Panc1 (cell line): ENCODE results near the gene GOLPH3. TPM values are rescaled to one million over a fixed set of nuclear protein-coding genes. Genes with fewer than 3 reads are reported as not detected.

Experiments
- ATAC-seq: fragments of 200-7000 bp; cut with Tn5 transposase; 2 replicates; pipeline ENCODE4 v1.9.1; 2020; ENCODE audit warnings: mild to moderate bottlenecking, moderate library complexity
- Bru-seq: library from RNA; stranded (reverse); fragments of 400-500 nt; gene quantifications from one replicate; lab custom pipeline; 2021; lab: Mats Ljungman, UMichigan
- BruChase-seq, 2 experiments: library from RNA; stranded (reverse); fragments of 400-500 nt; gene quantifications; one replicate each; lab custom pipeline; 2021; lab: Mats Ljungman, UMichigan
- BruUV-seq: library from RNA; stranded (reverse); fragments of 400-500 nt; replicated peaks from 2 replicates; lab custom pipeline; 2021; lab: Mats Ljungman, UMichigan
- CTCF ChIA-PET: fragments of 300-600 bp; sonication (Branson Sonifier 250); formaldehyde crosslinking; loops from one replicate; lab custom pipeline; 2022; ENCODE audit warnings: antibody characterized with exemption; lab: Charles Lee
- POLR2A ChIA-PET: fragments of 300-600 bp; sonication (Branson Sonifier 250); formaldehyde crosslinking; loops from one replicate; lab custom pipeline; 2022; ENCODE audit warnings: antibody characterized with exemption; lab: Charles Lee
- DNase-seq: peaks from one replicate; pipeline ENCODE4 v3.0.0-alpha.2; 2010; ENCODE audit warnings: low read depth, low spot score
- H3K27ac ChIP-seq: 2 replicates; pipeline ENCODE4 v1.5.1; 2011; ENCODE audit warnings: mild to moderate bottlenecking, low read length, inconsistent platforms
- H3K27me3 ChIP-seq: fragments of 200-500 bp; sonication (Bioruptor generic); 2 replicates; pipeline ENCODE4 v1.6.0; 2014; ENCODE audit warnings: low read length, inconsistent platforms; ENCODE audit not compliant: control insufficient read depth, insufficient read depth
- H3K36me3 ChIP-seq: fragments of 200-500 bp; sonication (Bioruptor generic); 2 replicates; pipeline ENCODE4 v1.5.1; 2014; ENCODE audit warnings: inconsistent platforms, mild to moderate bottlenecking, low read length, moderate library complexity; ENCODE audit not compliant: control insufficient read depth, insufficient read depth
- H3K4me1 ChIP-seq: 2 replicates; pipeline ENCODE4 v1.5.1; 2011; ENCODE audit warnings: inconsistent platforms, mild to moderate bottlenecking, low read length, moderate library complexity; ENCODE audit not compliant: control insufficient read depth, insufficient read depth
- H3K4me3 ChIP-seq, 2 experiments: 2 replicates each; pipeline ENCODE4 v1.5.1; 2011 to 2012; ENCODE audit warnings: low read depth in 2 of 2, low read length in 2 of 2, mild to moderate bottlenecking in 2 of 2, inconsistent platforms in 1 of 2, moderate library complexity in 1 of 2
- H3K9me3 ChIP-seq: fragments of 200-500 bp; sonication (Bioruptor generic); 2 replicates; pipeline ENCODE4 v1.5.1; 2014; ENCODE audit warnings: low read depth, mild to moderate bottlenecking, inconsistent platforms, low read length, moderate library complexity; ENCODE audit not compliant: control insufficient read depth, insufficient read depth
- CTCF ChIP-seq: fragments of 450-650 bp; IDR thresholded peaks from 2 replicates; pipeline ENCODE4 v1.5.1; 2017; ENCODE audit warnings: mild to moderate bottlenecking
- POLR2AphosphoS5 ChIP-seq: IDR thresholded peaks from 2 replicates; pipeline ENCODE4 v1.6.1; 2012; ENCODE audit warnings: mild to moderate bottlenecking, low read depth, low read length, moderate library complexity
- REST ChIP-seq, 2 experiments: IDR thresholded peaks; 2 replicates each; pipeline ENCODE4 v1.6.1; 2011 to 2012; ENCODE audit warnings: low read depth in 2 of 2, control low read depth in 1 of 2, low read length in 1 of 2, mild to moderate bottlenecking in 1 of 2, moderate library complexity in 1 of 2; ENCODE audit not compliant: insufficient read depth in 1 of 2
- SIN3A ChIP-seq: IDR thresholded peaks from 2 replicates; pipeline ENCODE4 v1.6.1; 2012; ENCODE audit warnings: low read depth, mild to moderate bottlenecking, low read length, moderate library complexity, borderline replicate concordance; ENCODE audit not compliant: insufficient read depth
- TCF7L2 ChIP-seq: IDR thresholded peaks from 2 replicates; pipeline ENCODE4 v1.6.1; 2011; ENCODE audit warnings: mild to moderate bottlenecking, low read depth, low read length, inconsistent platforms
- in situ Hi-C: cut with HindIII; loops from 2 replicates; pipeline ENCODE4 v1.10.0; 2016; ENCODE audit warnings: low sequenced_read_pairs, low pct_unique_long_range_greater_than_20kb
- intact Hi-C: fragments of 100-400 bp; cut with micrococcal nuclease; formaldehyde crosslinking; loops from one replicate; pipeline ENCODE4 v1.10.0; 2022; ENCODE audit not compliant: unreplicated experiment
- long read RNA-seq: library from polyadenylated mRNA; unstranded; transcript quantifications from one replicate; pipeline ENCODE4 v2.0.0, GENCODE V29; 2021; ENCODE audit not compliant: unreplicated experiment
- polyA plus RNA-seq: library from polyadenylated mRNA; unstranded; fragments of >200 nt; gene quantifications from one replicate; pipeline ENCODE4 v1.2.1, GENCODE V29; 2012; ENCODE audit warnings: missing spikeins; ENCODE audit not compliant: insufficient read length
- total RNA-seq: library from RNA; stranded (reverse); gene quantifications from one replicate; pipeline ENCODE4 v1.2.1, GENCODE V29; 2021; ENCODE audit not compliant: unreplicated experiment

GOLPH3 gene
- total RNA-seq (89.7 TPM), Bru-seq, nascent RNA (percentile 94 among the genes with signal in this experiment), BruChase-seq, experiment 1, labeled RNA remaining after a 2-hour chase (percentile 94 among the genes with signal in this experiment), BruChase-seq, experiment 2, labeled RNA remaining after a 6-hour chase (percentile 94 among the genes with signal in this experiment)
- polyA plus RNA-seq = 75.2 TPM
- long read RNA-seq, transcript GOLPH3-201 (4 exons, 2,721 nt) = major isoform, 274 of 291 reads
- long read RNA-seq, partial matches to known transcripts = 0 of 291 reads
- long read RNA-seq, other reads (novel, unspliced or antisense) = 14 of 291 reads

- CTCF ChIA-PET = no interaction called here
- DNase-seq = no peak
- Histone ChIP-seq H3K4me3 (peak within 1 kb of the TSS; percentile 81 to 83), H3K9me3 (no peaks in the 10 kb centered on the region), H3K4me1 (peaks cover 23% of the 10 kb centered on the region), H3K36me3 (peaks cover 15% of the 10 kb centered on the region), H3K27me3 (no peaks in the 10 kb centered on the region), H3K27ac (peak within 1 kb of the TSS; percentile 96)
- peak; percentile 91 for ATAC-seq
- BruUV-seq = no TSS peak
- in situ Hi-C loops (no loop called here), intact Hi-C loops (no loop called here)
- POLR2A ChIA-PET = no interaction called here
- TF ChIP-seq POLR2AphosphoS5 (peak; percentile 85), REST (IDR thresholded peaks at IDR 0.05; ENCODE audit: insufficient read depth in 1 of 2, low read depth in 2 of 2, low read length in 1 of 2) (0 out of 4 replicates have a peak, but pooled peaks of 1 of the 2 experiments have one; percentile 61), TCF7L2 (no peak)
Measured at GRCh38 chr5:32174011-32174870, at the start of gene GOLPH3. Gene GOLPH3 (minus strand): TSS chr5:32174319. CDS start chr5:32174034, 285 bp downstream.

- in situ Hi-C loops (no loop called here), intact Hi-C loops (no loop called here)
- CTCF ChIA-PET = interaction anchor here (0.6 kb wide), 1 partner anchor 87 kb away, joined by 5 read pairs; no protein-coding TSS in a partner anchor
Measured at GRCh38 chr5:32222723-32223470, 48.8 kb upstream of the GOLPH3 start.

More at GRCh38 chr5:32222723-32223470, 48.8 kb upstream of the GOLPH3 start:
- H3K4me3 ChIP-seq = no peak overlapping the region
- TF ChIP-seq POLR2AphosphoS5 = no peak
- TF ChIP-seq TCF7L2 = no peak
- TF ChIP-seq SIN3A = no peak
- TF ChIP-seq REST (IDR thresholded peaks at IDR 0.05; ENCODE audit: insufficient read depth in 1 of 2, low read depth in 2 of 2, low read length in 1 of 2) = no peak
- no peak for TF ChIP-seq CTCF
- H3K27me3 ChIP-seq = no peaks in the 10 kb centered on the region
- H3K4me1 ChIP-seq = peaks cover 4% of the 10 kb centered on the region
- H3K36me3 ChIP-seq = no peaks in the 10 kb centered on the region
- DNase-seq (no peak), ATAC-seq (no peak)
- POLR2A ChIA-PET = no interaction called here
- no peak overlapping the region for H3K27ac ChIP-seq
- H3K9me3 ChIP-seq = no peaks in the 10 kb centered on the region
- BruUV-seq = no TSS peak
